Heart left ventricle (tissue), 13 donors: ENCODE results near the gene PPM1M.

Experiments
- POLR2A ChIP-seq, 2 donors: fragments of 450-650 bp; IDR thresholded peaks; one replicate each; pipeline ENCODE4 v1.6.1; 2017; ENCODE audit warnings: antibody characterized with exemption in 2 of 2, mild to moderate bottlenecking in 2 of 2, moderate library complexity in 2 of 2
- TF ChIP-seq, protein P1 (sequence below), 12 donors: fragments of 200-600 bp; sonication (generic) in 4 of 12; IDR thresholded peaks; one replicate each; pipeline versions ENCODE4 v1.5.0 to v1.8.0; 2018 to 2022; ENCODE audit warnings: antibody characterized with exemption in 12 of 12, mild to moderate bottlenecking in 5 of 12
- donor health status: ischemic (EF 13 %, LVEDD 7.1; RV severe dilation, severe dysfunction).
- donor health status: DM: no; HTN: yes; CAD: no.
- donor health status: DM: no; HTN: no; CAD: no.
- donor health status: ischemic (EF 25% LVEDD 6.9; RV normal size, moderate dysfunction).
- donor health status: ischemic (EF 25% LVEDD 5.7; RV mildly dilated, moderate dysfunction).
- donor health status: ischemic (EF 35%, LVEDD 5.7; RV mildly dilated, moderate dysfunction).
- donor health status: nonischemic (EF 11% LVEDD 7.7; RV severe dilation, severe dysfunction).
- donor health status: DM: yes; HTN: yes; CAD: no.
- donor health status: PGD.
- donor health status: ischemic (EF 29% LVEDD 5.4; RV normal size, mild dysfunction).
- donor health status: nonischemic (EF 23%, LVEDD 6.1; RV moderate dilation, normal function).

- TF ChIP-seq, protein P1, sequence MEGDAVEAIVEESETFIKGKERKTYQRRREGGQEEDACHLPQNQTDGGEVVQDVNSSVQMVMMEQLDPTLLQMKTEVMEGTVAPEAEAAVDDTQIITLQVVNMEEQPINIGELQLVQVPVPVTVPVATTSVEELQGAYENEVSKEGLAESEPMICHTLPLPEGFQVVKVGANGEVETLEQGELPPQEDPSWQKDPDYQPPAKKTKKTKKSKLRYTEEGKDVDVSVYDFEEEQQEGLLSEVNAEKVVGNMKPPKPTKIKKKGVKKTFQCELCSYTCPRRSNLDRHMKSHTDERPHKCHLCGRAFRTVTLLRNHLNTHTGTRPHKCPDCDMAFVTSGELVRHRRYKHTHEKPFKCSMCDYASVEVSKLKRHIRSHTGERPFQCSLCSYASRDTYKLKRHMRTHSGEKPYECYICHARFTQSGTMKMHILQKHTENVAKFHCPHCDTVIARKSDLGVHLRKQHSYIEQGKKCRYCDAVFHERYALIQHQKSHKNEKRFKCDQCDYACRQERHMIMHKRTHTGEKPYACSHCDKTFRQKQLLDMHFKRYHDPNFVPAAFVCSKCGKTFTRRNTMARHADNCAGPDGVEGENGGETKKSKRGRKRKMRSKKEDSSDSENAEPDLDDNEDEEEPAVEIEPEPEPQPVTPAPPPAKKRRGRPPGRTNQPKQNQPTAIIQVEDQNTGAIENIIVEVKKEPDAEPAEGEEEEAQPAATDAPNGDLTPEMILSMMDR (IDR thresholded peaks at IDR 0.05), result no peak
- TF ChIP-seq POLR2A (IDR thresholded peaks at IDR 0.05), result no peak
Observed at GRCh38 chr3:52238193-52238760, 7.3 kb upstream of the PPM1M start.
